Thyroid gland (tissue), 4 donors: ENCODE data around the gene RIC1.

Experiments used
- POLR2A ChIP-seq, 2 donors: fragments of 450-650 bp; IDR thresholded peaks; one replicate each; pipeline ENCODE4 v1.6.1; 2017; ENCODE audit warnings: antibody characterized with exemption in 2 of 2, mild to moderate bottlenecking in 2 of 2, moderate library complexity in 1 of 2
- TF ChIP-seq, protein P1 (sequence below), 6 experiments: fragments of 200-600 bp in 3 of 6; fragments of 450-650 bp in 3 of 6; sonication (generic) in 3 of 6; IDR thresholded peaks; one replicate each; pipeline ENCODE4 v1.5.1; 2016 to 2019; ENCODE audit warnings: antibody characterized with exemption in 6 of 6, mild to moderate bottlenecking in 2 of 6, inconsistent platforms in 1 of 6, moderate library complexity in 1 of 6

DNA sequence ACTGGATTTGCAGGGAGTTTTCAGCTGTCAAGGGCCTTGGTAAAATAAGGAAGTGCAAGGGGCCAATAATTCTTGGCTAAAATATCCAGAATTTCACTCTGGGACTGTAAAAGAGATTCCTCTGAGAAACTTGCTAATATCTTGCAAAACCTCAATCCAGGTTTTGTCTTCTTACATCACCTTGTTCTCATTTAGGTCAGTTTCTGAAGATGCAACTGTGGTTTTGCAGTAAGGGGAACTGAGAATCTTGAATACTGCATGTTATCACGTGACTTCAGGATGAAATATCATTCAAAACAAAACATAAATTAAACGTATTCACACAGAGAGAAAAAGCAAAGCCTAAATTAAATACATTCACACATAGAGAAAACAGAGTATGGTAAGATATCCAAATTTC lies 35.0 kb upstream of the RIC1 start:
- TF ChIP-seq, protein P1, sequence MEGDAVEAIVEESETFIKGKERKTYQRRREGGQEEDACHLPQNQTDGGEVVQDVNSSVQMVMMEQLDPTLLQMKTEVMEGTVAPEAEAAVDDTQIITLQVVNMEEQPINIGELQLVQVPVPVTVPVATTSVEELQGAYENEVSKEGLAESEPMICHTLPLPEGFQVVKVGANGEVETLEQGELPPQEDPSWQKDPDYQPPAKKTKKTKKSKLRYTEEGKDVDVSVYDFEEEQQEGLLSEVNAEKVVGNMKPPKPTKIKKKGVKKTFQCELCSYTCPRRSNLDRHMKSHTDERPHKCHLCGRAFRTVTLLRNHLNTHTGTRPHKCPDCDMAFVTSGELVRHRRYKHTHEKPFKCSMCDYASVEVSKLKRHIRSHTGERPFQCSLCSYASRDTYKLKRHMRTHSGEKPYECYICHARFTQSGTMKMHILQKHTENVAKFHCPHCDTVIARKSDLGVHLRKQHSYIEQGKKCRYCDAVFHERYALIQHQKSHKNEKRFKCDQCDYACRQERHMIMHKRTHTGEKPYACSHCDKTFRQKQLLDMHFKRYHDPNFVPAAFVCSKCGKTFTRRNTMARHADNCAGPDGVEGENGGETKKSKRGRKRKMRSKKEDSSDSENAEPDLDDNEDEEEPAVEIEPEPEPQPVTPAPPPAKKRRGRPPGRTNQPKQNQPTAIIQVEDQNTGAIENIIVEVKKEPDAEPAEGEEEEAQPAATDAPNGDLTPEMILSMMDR (IDR thresholded peaks at IDR 0.05) = no peak
- no peak for TF ChIP-seq POLR2A (IDR thresholded peaks at IDR 0.05)
